GM18517 (cell line): ENCODE results near the gene KLRC1.
"Not testable (repeated sequence)": the region's sequence is repeated elsewhere in the genome, so short reads cannot be mapped to it uniquely, and the experiment has no call there.

Experiments used
- ATAC-seq: cut with Tn5 transposase; IDR thresholded peaks from one replicate; pipeline ENCODE4 v1.9.1; 2021; ENCODE audit warnings: mild to moderate bottlenecking, moderate library complexity; ENCODE audit not compliant: unreplicated experiment

The KLRC1 gene

GRCh38 chr12:10424260-10424899 lies 28.8 kb downstream of the KLRC1 start:
- ATAC-seq: not testable (repeated sequence)

- ATAC-seq: not testable (repeated sequence)
Measured at GRCh38 chr12:10422159-10422558, 31.0 kb downstream of the KLRC1 start.

- not testable (repeated sequence) for ATAC-seq
Measured at GRCh38 chr12:10420334-10420733, 32.8 kb downstream of the KLRC1 start, which contains the start of gene KLRC3. TSS of gene KLRC3 (minus strand) at chr12:10420595. CDS start at chr12:10420550, 45 bp downstream.

- ATAC-seq: no peak
Measured at GRCh38 chr12:10409392-10409791, 43.8 kb downstream of the KLRC1 start, which contains the start of gene KLRC4. TSS of gene KLRC4 (minus strand) at chr12:10409757. CDS start at chr12:10409575, 182 bp downstream.

GRCh38 chr12:10408842-10409241 lies 44.3 kb downstream of the KLRC1 start:
- ATAC-seq: no peak

GRCh38 chr12:10406725-10407124 lies 46.5 kb downstream of the KLRC1 start:
- ATAC-seq: no peak

- ATAC-seq: no peak
Measured at GRCh38 chr12:10405294-10405693, 47.9 kb downstream of the KLRC1 start.

- ATAC-seq: no peak
Measured at GRCh38 chr12:10404798-10405197, 48.4 kb downstream of the KLRC1 start.

GRCh38 chr12:10400829-10401228 lies 52.3 kb downstream of the KLRC1 start:
- ATAC-seq: no peak

DNA sequence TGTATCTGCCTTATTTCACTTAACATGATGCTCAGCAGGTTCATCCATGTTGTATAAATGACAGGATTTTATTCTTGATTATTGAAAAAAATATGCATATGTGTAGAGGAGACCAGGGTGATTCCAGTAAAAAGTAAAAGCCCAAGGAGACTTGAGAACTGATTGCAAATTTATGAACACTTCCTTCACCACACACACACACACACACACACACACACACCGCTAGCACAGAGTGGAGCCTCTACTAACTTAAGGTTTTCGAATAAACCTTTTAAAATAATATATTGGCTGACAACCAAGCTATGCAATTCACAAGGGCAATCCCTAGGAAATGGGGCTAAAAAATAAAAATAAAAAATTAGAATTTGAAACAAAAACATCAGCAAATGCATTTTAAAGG lies 55.0 kb downstream of the KLRC1 start:
- no peak for ATAC-seq

- no peak for ATAC-seq
Measured at GRCh38 chr12:10397296-10397695, 55.9 kb downstream of the KLRC1 start.

DNA sequence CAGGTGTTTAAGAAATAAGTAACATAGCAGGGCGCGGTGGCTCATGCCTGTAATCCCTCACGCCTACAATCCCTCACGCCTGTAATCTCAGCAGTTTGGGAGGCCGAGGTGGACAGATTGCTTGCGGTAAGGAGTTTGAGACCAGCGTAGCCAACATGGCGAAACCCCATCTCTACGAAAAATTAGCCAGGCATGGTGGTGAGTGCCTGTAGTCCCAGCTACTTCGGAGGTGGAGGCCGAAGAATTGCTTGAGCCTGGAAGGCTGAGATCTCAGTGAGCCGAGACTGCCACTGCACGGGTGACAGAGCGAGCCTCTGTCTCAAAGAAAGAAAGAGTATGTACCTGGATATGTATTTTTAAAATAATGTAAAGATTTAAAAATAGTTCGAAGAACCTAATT lies 57.0 kb downstream of the KLRC1 start:
- ATAC-seq: not testable (repeated sequence)
